Tibial nerve (tissue), 3 donors: ENCODE results near the gene PRKG1.

Experiments
- POLR2A ChIP-seq, 2 donors: fragments of 450-650 bp; IDR thresholded peaks; one replicate each; pipeline ENCODE4 v1.6.1; 2017; ENCODE audit warnings: antibody characterized with exemption in 2 of 2, mild to moderate bottlenecking in 2 of 2, moderate library complexity in 2 of 2
- TF ChIP-seq, protein P1 (sequence below), 5 experiments: fragments of 200-600 bp in 3 of 5; fragments of 450-650 bp in 2 of 5; sonication (generic) in 3 of 5; IDR thresholded peaks; one replicate each; pipeline ENCODE4 v1.5.1; 2016 to 2019; ENCODE audit warnings: antibody characterized with exemption in 5 of 5, mild to moderate bottlenecking in 3 of 5, moderate library complexity in 2 of 5

- TF ChIP-seq POLR2A (IDR thresholded peaks at IDR 0.05) = no peak
- TF ChIP-seq, protein P1, sequence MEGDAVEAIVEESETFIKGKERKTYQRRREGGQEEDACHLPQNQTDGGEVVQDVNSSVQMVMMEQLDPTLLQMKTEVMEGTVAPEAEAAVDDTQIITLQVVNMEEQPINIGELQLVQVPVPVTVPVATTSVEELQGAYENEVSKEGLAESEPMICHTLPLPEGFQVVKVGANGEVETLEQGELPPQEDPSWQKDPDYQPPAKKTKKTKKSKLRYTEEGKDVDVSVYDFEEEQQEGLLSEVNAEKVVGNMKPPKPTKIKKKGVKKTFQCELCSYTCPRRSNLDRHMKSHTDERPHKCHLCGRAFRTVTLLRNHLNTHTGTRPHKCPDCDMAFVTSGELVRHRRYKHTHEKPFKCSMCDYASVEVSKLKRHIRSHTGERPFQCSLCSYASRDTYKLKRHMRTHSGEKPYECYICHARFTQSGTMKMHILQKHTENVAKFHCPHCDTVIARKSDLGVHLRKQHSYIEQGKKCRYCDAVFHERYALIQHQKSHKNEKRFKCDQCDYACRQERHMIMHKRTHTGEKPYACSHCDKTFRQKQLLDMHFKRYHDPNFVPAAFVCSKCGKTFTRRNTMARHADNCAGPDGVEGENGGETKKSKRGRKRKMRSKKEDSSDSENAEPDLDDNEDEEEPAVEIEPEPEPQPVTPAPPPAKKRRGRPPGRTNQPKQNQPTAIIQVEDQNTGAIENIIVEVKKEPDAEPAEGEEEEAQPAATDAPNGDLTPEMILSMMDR (IDR thresholded peaks at IDR 0.05) = no peak
Observed at GRCh38 chr10:51843966-51844365, 769.7 kb downstream of the PRKG1 start.
